Stomach smooth muscle (tissue), 2 donors: ENCODE measurements around the gene SH2D1B.

Source experiments
- H3K27ac ChIP-seq: one replicate; pipeline ENCODE4 v1.7.0; 2013; ENCODE audit warnings: mild to moderate bottlenecking, low read length, inconsistent platforms
- H3K27me3 ChIP-seq, 2 donors: one replicate each; pipeline ENCODE4 v1.7.0; 2013; ENCODE audit warnings: low read length in 2 of 2; ENCODE audit not compliant: insufficient read depth in 2 of 2, control insufficient read depth in 1 of 2
- H3K36me3 ChIP-seq, 2 donors: one replicate each; pipeline ENCODE4 v1.7.0; 2013; ENCODE audit warnings: low read length in 2 of 2; ENCODE audit not compliant: control insufficient read depth in 2 of 2, insufficient read depth in 2 of 2
- H3K4me1 ChIP-seq: one replicate; pipeline ENCODE4 v1.7.0; 2013; ENCODE audit warnings: low read length; ENCODE audit not compliant: control insufficient read depth, insufficient read depth
- H3K4me3 ChIP-seq, 2 donors: one replicate each; pipeline ENCODE4 v1.7.0; 2013; ENCODE audit warnings: low read length in 2 of 2
- H3K9ac ChIP-seq, 2 donors: one replicate each; pipeline ENCODE4 v1.7.0; 2013; ENCODE audit warnings: low read length in 2 of 2, mild to moderate bottlenecking in 1 of 2
- H3K9me3 ChIP-seq, 2 donors: one replicate each; pipeline ENCODE4 v1.7.0; 2013; ENCODE audit warnings: low read length in 2 of 2; ENCODE audit not compliant: control insufficient read depth in 2 of 2
- donor health status: healthy.
- donor health status: Pancreatic carcinoma.

The SH2D1B gene

DNA sequence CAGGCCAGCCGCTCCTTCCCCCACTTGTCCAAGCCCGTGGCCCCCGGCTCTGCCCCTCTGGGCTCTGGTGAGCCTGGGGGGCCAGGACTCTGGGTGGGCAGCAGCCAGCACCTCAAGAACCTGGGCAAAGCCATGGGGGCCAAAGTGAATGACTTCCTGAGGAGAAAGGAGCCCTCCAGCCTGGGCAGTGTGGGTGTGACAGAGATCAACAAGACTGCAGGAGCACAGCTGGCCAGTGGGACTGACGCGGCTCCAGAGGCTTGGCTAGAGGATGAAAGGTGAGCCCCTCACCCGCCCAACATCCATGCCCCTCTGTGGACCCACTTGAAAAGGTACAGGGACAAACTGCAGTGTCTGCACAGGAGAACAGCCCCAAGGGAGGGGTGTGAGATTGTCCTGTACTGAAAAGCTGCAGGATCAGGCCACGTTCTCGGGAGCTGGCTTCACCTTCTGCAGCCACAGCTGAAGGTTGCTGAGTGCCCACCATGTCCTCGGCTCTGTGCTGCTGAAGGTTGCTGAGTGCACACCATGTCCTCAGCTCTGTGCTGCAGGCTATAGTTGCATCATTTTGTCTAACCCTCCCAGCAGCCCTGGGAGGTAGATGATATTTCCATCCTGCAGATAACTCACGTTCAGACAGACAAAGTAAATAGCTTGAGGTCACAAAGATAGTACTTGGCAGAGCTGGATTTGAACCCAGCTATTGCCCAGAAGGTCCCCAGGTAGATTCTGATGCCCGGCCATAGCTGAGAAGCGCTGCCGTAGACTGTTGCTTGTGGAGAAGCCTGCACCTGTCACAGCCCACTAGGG is 29.8 kb downstream of the SH2D1B start:
- Histone ChIP-seq H3K4me3 (no peak overlapping the region), H3K27me3 (peaks cover 0 to 2% of the 10 kb centered on the region in 2 donors), H3K27ac (no peak overlapping the region), H3K36me3 (no peaks in the 10 kb centered on the region), H3K4me1 (no peaks in the 10 kb centered on the region), H3K9ac (no peak overlapping the region), H3K9me3 (no peaks in the 10 kb centered on the region)

DNA sequence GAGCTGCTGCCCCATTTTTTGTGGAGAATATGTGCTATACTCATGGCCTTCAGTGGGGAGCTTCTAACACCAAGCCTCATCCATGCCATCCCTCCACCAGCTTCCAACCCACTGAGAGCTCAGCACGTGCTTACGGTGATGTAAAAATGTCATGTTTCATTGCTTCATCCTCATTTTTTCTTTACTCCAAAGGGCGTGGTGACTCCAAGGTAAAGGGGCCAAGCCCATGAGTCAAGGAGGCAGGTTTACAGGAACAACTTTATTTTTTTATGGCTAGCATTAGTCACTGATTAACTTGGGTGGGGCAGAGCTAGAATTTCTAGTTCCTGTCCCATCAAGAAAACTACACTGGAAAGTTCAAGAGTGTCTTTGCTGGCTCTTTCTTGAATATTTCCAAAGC is 30.6 kb downstream of the SH2D1B start, which contains the start of gene C1orf226:
C1orf226 (plus strand) TSS at position 346 of the 400 bp plus-strand sequence. CDS start 174 bp downstream, outside the sequence.
- Histone ChIP-seq H3K27me3 (peaks cover 0 to 2% of the 10 kb centered on the region in 2 donors), H3K9me3 (no peaks in the 10 kb centered on the region), H3K4me1 (no peaks in the 10 kb centered on the region), H3K9ac (no peak within 1 kb of the TSS), H3K27ac (no peak within 1 kb of the TSS), H3K4me3 (no peak within 1 kb of the TSS), H3K36me3 (no peaks in the 10 kb centered on the region)

DNA sequence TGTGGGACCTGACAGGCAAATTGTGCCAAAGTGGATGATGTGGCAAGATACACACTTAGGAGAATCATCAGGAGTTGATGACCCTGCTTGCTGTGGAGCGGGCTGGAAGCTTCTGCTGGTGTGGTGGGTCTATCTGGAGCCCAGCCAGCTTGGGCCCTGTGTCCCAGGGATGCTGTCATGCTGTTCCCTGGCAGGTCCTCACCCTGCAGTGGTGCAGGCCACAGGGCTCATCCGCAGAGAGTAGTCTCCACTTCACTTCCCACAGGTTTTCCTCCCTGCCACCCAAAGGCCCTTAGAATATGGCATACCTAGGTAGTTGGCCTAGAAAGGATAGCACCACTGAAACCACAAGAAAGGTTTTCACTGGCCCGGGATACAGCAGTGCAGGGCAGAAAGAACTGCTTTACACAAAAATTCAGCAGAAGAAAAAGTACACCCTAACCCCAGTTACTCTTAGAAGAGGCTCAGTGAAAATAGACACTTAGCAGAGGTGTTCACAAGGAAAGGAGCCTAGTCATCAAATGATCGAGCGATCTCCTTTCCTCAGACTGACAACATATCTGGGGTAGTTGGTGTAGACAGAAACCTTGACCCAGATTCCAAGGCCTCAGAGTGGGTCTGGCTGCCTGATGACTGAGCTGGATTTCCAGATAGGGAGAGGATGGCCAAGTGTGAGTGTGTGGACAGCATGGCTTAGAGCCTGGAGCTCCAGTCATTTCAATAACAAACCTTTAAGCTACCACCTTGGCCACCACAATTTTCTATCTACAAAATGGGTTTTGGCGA is 31.7 kb downstream of the SH2D1B start:
- H3K4me3 ChIP-seq: no peak overlapping the region
- H3K9me3 ChIP-seq: no peaks in the 10 kb centered on the region
- no peaks in the 10 kb centered on the region for H3K36me3 ChIP-seq
- H3K9ac ChIP-seq: no peak overlapping the region
- H3K4me1 ChIP-seq: no peaks in the 10 kb centered on the region
- peaks cover 0 to 2% of the 10 kb centered on the region in 2 donors for H3K27me3 ChIP-seq
- no peak overlapping the region for H3K27ac ChIP-seq

DNA sequence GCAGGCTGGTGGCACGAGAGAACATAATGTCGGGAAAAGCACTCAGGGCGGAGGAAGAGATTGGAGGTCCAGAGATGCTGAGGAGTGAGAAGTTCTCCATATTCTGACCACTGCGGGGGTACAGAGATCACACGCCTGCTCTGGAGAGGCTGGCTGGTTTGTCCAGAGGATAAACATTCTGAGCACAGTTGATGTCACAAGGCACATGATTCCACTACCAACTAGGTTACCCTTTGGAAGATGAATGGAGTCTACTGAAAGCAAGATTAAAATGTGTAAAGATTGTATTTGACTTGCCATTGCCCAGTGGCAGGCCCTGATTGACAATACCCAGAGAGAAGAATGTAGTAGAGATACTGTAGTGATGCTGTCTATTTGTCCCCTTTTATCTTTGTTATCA is 35.2 kb downstream of the SH2D1B start, which contains the start of gene SPATA46:
SPATA46 (minus strand) TSS at position 164 of the 400 bp plus-strand sequence; CDS start at position 100, 64 bp downstream.
- Histone ChIP-seq H3K4me3 (no peak within 1 kb of the TSS), H3K9ac (no peak within 1 kb of the TSS), H3K36me3 (no peaks in the 10 kb centered on the region), H3K27me3 (no peaks in the 10 kb centered on the region), H3K27ac (no peak within 1 kb of the TSS), H3K9me3 (no peaks in the 10 kb centered on the region), H3K4me1 (no peaks in the 10 kb centered on the region)

DNA sequence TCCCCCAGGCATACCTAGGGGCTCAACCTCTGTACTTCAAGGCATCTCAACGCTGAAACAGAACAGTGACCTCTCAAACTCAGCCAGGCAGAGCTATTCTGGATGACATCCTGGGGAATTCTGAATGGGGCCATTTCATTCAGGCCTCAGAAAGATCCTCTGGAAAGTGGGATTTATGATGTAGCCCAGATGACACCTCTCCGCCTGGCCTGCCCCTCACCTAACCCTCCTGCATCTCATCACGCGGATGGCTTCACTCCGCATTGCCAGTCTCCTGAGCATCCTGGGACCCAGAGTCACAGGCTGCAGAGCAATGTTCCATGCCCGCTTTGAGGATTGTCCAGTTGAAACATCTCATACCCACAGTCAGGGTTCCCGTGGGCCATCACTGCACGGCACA is 36.5 kb downstream of the SH2D1B start:
- no peaks in the 10 kb centered on the region for H3K27me3 ChIP-seq

DNA sequence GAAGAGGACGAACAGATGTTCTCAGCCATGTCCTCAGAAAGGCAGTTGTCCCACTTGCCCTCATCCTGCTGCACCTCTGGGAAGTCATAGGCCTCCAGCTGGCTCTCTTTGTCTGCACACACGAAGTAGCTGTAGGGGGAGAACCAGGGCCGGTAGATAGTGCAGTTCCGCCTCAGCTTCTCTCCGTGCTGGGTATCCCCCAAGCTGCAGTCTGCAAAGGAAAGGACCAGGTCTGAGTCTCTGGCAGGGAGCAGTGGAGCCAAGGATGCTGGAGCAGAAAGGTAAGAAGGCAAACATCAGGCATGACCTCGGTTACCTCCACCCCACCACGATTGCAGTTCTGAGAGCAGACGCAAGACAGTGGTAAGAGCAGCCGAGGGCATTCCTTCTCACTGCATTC is 37.5 kb downstream of the SH2D1B start:
- Histone ChIP-seq H3K4me1 (no peaks in the 10 kb centered on the region), H3K27ac (no peak overlapping the region), H3K9ac (no peak overlapping the region), H3K9me3 (no peaks in the 10 kb centered on the region), H3K4me3 (no peak overlapping the region), H3K36me3 (no peaks in the 10 kb centered on the region), H3K27me3 (no peaks in the 10 kb centered on the region)

More for the DNA sequence above, 36.5 kb downstream of the SH2D1B start:
- Histone ChIP-seq H3K27ac (no peak overlapping the region), H3K9ac (no peak overlapping the region), H3K9me3 (no peaks in the 10 kb centered on the region), H3K36me3 (no peaks in the 10 kb centered on the region), H3K4me3 (no peak overlapping the region), H3K4me1 (no peaks in the 10 kb centered on the region)

DNA sequence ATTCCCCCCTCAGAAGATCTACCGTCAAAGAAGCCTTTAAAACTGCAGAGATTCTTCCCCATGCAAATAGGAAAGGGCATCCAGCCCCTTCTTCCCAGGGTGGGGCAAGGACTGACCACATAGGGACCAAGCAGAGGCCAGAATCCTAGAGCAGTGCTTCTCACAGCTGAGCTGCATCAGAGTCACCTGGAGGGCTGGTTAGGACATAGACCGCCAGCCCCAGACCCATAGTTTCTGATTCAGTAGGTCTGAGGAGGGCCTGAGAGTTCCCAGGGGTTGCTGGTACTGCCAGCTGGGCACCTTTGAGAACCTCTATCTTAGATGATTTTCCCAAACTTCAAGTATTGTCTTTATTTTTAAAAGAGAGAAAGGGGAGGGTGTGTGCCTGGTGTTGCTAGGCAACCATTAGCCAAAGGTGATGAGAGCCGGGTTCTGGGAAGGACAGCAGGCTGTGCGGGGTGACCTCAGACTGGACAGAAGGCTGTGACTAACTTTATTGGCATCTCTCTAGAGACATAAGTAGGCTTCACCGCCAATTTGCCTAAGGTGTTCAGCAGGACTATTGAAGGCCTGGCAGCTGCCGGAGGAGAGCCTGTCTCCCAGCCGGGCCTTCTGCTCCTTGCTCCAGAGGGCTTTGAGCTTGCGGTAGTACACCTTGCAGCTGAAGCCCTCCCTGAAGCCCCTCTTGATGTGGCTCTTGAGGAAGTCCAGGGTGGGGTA is 38.2 kb downstream of the SH2D1B start:
- no peaks in the 10 kb centered on the region for H3K27me3 ChIP-seq
- H3K4me1 ChIP-seq: no peaks in the 10 kb centered on the region
- no peak overlapping the region for H3K27ac ChIP-seq
- no peak overlapping the region for H3K9ac ChIP-seq
- no peaks in the 10 kb centered on the region for H3K9me3 ChIP-seq
- no peak overlapping the region for H3K4me3 ChIP-seq
- no peaks in the 10 kb centered on the region for H3K36me3 ChIP-seq

DNA sequence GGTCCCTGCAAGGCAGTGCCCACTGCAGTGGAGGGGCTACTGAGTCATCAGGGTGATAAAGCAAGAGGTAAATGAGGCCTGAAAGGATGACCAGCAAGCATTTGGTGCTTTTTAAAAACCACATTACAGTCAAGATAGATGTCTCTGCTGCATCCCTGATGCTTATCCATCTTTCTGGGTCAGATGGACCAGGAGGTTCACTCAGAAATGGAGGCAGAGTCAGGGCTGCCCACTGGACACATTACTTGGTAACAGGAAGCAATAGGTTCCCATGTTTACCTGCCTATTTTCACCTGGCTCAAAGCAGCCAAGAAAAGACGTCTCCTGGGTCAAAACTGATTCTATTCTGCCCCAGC is 38.9 kb downstream of the SH2D1B start:
- Histone ChIP-seq H3K9me3 (no peaks in the 10 kb centered on the region), H3K27ac (no peak overlapping the region), H3K27me3 (no peaks in the 10 kb centered on the region), H3K36me3 (no peaks in the 10 kb centered on the region), H3K9ac (no peak overlapping the region), H3K4me3 (no peak overlapping the region), H3K4me1 (no peaks in the 10 kb centered on the region)

DNA sequence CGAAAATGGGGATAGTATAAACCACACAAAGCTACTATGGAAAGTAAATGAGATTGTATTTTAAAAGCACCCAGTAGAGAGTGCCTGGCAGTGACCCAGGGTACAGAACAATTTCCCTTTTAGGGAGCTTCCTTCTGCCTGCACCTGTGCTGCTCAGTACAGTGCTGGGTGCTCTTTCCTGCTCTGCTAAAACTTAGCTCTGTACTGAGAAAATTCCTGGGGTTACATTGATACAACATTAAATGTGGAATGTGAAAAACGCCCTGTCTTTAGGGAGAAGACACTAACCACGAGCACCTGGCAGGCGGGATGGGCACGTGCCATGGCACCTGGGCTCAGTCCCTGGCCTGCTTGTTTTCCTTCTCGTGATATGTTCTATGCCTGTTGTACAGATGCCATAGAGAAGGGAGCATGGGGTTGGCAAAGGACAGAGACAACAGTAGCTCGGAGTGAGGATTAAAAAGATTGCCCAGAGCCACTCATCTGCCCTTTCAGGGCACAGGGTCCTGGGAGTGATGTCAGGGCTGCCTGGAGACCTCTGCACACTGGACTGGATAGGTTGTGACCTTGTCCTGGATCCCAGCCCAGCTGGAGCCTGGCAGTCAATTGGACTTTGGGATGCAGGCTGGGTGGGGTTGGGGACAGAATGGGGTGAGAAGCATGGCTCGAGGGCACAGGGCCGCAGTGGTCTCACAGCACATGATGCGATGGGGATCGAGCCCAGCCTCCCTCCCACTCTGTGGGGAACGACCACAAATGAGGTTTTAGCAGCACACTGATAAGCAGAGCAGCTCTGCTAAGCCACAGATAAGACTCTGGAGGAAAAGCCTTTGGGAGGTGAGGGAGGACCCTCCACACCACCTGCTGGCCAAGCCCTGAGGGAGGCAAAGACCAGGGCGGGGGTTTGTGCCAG is 39.5 kb downstream of the SH2D1B start:
- no peaks in the 10 kb centered on the region for H3K27me3 ChIP-seq
- peaks cover 5% of the 10 kb centered on the region for H3K4me1 ChIP-seq
- H3K9me3 ChIP-seq: no peaks in the 10 kb centered on the region
- H3K36me3 ChIP-seq: no peaks in the 10 kb centered on the region
- H3K27ac ChIP-seq: no peak overlapping the region
- H3K9ac ChIP-seq: no peak overlapping the region
- no peak overlapping the region for H3K4me3 ChIP-seq

DNA sequence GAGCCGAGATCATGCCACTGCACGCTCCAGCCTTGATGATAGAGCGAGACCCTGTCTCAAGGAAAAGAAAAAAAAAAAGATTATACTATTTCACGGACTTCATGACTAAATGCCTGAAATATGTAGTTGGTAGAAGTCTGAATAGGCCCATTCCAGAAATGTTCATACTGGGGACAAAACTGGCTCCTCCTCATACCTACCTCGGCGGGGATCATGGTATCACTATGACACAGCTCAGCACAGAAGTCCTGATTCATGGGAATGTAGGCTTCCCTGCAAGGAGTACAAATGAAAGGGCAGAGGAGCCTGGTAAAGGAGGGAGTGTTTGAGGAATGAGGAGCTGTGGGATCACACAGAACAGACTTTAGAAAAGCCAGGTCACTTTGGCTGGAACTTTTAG is 40.3 kb downstream of the SH2D1B start:
- H3K9me3 ChIP-seq: no peaks in the 10 kb centered on the region
- H3K27ac ChIP-seq: no peak overlapping the region
- no peak overlapping the region for H3K9ac ChIP-seq
- no peak overlapping the region for H3K4me3 ChIP-seq
- H3K4me1 ChIP-seq: peaks cover 6% of the 10 kb centered on the region
- H3K36me3 ChIP-seq: no peaks in the 10 kb centered on the region
- no peaks in the 10 kb centered on the region for H3K27me3 ChIP-seq
